RPMI7951 (cell line): ENCODE data around the gene MRTFA. TPM values are rescaled to one million over a fixed set of nuclear protein-coding genes. Genes with fewer than 3 reads are reported as not detected.
"Not testable (repeated sequence)": the region's sequence is repeated elsewhere in the genome, so short reads cannot be mapped to it uniquely, and the experiment has no call there.

Experiments
- DNase-seq: peaks from one replicate; pipeline ENCODE4 v3.0.0-alpha.2; 2012; ENCODE audit warnings: low read depth
- total RNA-seq: library from RNA; depleted of rRNA; stranded (reverse); fragments of >200 nt; shearing (Covaris generic); gene quantifications from 2 replicates; pipeline ENCODE4 v1.2.3, GENCODE V29; 2014

Gene MRTFA
- total RNA-seq, 1 experiment from 2014 or later: 14.9 TPM

- DNase-seq: no peak
Measured at GRCh38 chr22:40395607-40396006, 240.9 kb downstream of the MRTFA start.

- no peak for DNase-seq
Measured at GRCh38 chr22:40394607-40395006, 241.9 kb downstream of the MRTFA start.

GRCh38 chr22:40392618-40393017 lies 243.9 kb downstream of the MRTFA start:
- no peak for DNase-seq

- no peak for DNase-seq
Measured at GRCh38 chr22:40391417-40391816, 245.1 kb downstream of the MRTFA start.

- no peak for DNase-seq
Measured at GRCh38 chr22:40388231-40388630, 248.3 kb downstream of the MRTFA start.

- DNase-seq: no peak
Measured at GRCh38 chr22:40387746-40388145, 248.8 kb downstream of the MRTFA start.

GRCh38 chr22:40385036-40385782 lies 251.3 kb downstream of the MRTFA start:
- no peak for DNase-seq

- DNase-seq: peak; percentile 67
Measured at GRCh38 chr22:40383905-40384304, 252.6 kb downstream of the MRTFA start.

- DNase-seq: no peak
Measured at GRCh38 chr22:40381461-40381860, 255.1 kb downstream of the MRTFA start.

GRCh38 chr22:40378448-40378847 lies 258.1 kb downstream of the MRTFA start:
- not testable (repeated sequence) for DNase-seq

- no peak for DNase-seq
Measured at GRCh38 chr22:40377931-40378330, 258.6 kb downstream of the MRTFA start.

- no peak for DNase-seq
Measured at GRCh38 chr22:40376149-40376548, 260.4 kb downstream of the MRTFA start.

GRCh38 chr22:40374567-40374966 lies 262.0 kb downstream of the MRTFA start:
- no peak for DNase-seq

- DNase-seq: no peak
Measured at GRCh38 chr22:40368836-40369235, 267.7 kb downstream of the MRTFA start.

- DNase-seq: no peak
Measured at GRCh38 chr22:40368016-40368415, 268.5 kb downstream of the MRTFA start.

- DNase-seq: no peak
Measured at GRCh38 chr22:40367342-40367741, 269.2 kb downstream of the MRTFA start.

GRCh38 chr22:40366068-40366467 lies 270.5 kb downstream of the MRTFA start:
- DNase-seq: no peak

- no peak for DNase-seq
Measured at GRCh38 chr22:40364431-40364830, 272.1 kb downstream of the MRTFA start.

GRCh38 chr22:40363059-40363458 lies 273.5 kb downstream of the MRTFA start:
- DNase-seq: no peak

GRCh38 chr22:40361100-40361499 lies 275.4 kb downstream of the MRTFA start:
- no peak for DNase-seq
